Transverse colon (tissue), 4 donors: ENCODE measurements around the gene CEBPB. TPM values are rescaled to one million over a fixed set of nuclear protein-coding genes. Genes with fewer than 3 reads are reported as not detected.

Experiments used
- DNase-seq: peaks from one replicate; pipeline ENCODE4 v3.0.0-alpha.2; 2019
- H3K27ac ChIP-seq, 4 donors: fragments of 200-600 bp; sonication (generic); 2 replicates each; pipeline ENCODE4 v1.5.1; 2016 to 2018; ENCODE audit warnings: inconsistent platforms in 4 of 4
- H3K27me3 ChIP-seq: fragments of 200-600 bp; sonication (generic); 2 replicates; pipeline ENCODE4 v1.5.1; 2017; ENCODE audit warnings: inconsistent platforms
- H3K36me3 ChIP-seq, 4 donors: fragments of 200-600 bp; sonication (generic); 2 replicates each; pipeline ENCODE4 v1.5.1; 2017 to 2019; ENCODE audit warnings: inconsistent platforms in 4 of 4
- H3K4me1 ChIP-seq, 4 donors: fragments of 200-600 bp; sonication (generic); 2 replicates each; pipeline ENCODE4 v1.5.1; 2017 to 2020; ENCODE audit warnings: inconsistent platforms in 4 of 4
- H3K4me3 ChIP-seq, 4 donors: fragments of 200-600 bp; sonication (generic); 1 replicate in 1 of 4; 2 replicates in 3 of 4; pipeline versions ENCODE4 v1.5.1 to v1.6.1; 2017 to 2019; ENCODE audit warnings: inconsistent platforms in 4 of 4
- H3K9me3 ChIP-seq, 2 donors: fragments of 200-600 bp; sonication (generic); 2 replicates each; pipeline ENCODE4 v1.5.1; 2017 to 2019; ENCODE audit warnings: inconsistent platforms in 2 of 2
- CTCF ChIP-seq, 5 experiments: fragments of 200-600 bp in 3 of 5; fragments of 450-650 bp in 2 of 5; sonication (generic) in 3 of 5; IDR thresholded peaks; 1 replicate in 2 of 5; 2 replicates in 3 of 5; pipeline ENCODE4 v1.5.1; 2016 to 2017; ENCODE audit warnings: antibody characterized with exemption in 5 of 5, inconsistent platforms in 3 of 5, mild to moderate bottlenecking in 2 of 5, moderate library complexity in 1 of 5
- EP300 ChIP-seq: sonication (generic); formaldehyde crosslinking; IDR thresholded peaks from one replicate; pipeline ENCODE4 v1.6.1; 2017; ENCODE audit warnings: antibody characterized with exemption, low read depth
- POLR2A ChIP-seq: fragments of 450-650 bp; IDR thresholded peaks from one replicate; pipeline ENCODE4 v1.6.1; 2016; ENCODE audit warnings: antibody characterized with exemption, mild to moderate bottlenecking, moderate library complexity
- POLR2AphosphoS5 ChIP-seq, 3 donors: sonication (generic); formaldehyde crosslinking; IDR thresholded peaks; one replicate each; pipeline ENCODE4 v1.6.1; 2016; ENCODE audit warnings: antibody characterized with exemption in 3 of 3
- WGBS, 2 donors: methylation state at CpG; one replicate each; pipeline ENCODE4 v1.1.5; 2018; ENCODE audit warnings: low coverage in 1 of 2; 5-methylcytosine and 5-hydroxymethylcytosine counted together
- in situ Hi-C, 4 donors: fragments of 200-750 bp; cut with MboI; loops; one replicate each; pipeline versions ENCODE4 v1.15.0 to v1.15.1; 2017; ENCODE audit warnings: low sequenced_read_pairs in 3 of 4, low pct_ligation_motif_present in 1 of 4, low pct_unique_long_range_greater_than_20kb in 1 of 4
- intact Hi-C: fragments of 100-400 bp; cut with DNase I; formaldehyde crosslinking; loops from one replicate; pipeline ENCODE4 v1.15.1; 2023; ENCODE audit warnings: low total_unique reads
- total RNA-seq, 4 donors: library from RNA; depleted of rRNA; stranded (reverse); fragments of >200 nt; gene quantifications; one replicate each; pipeline ENCODE4 v1.1.0, GENCODE V29; 2016

CEBPB gene
- total RNA-seq, 4 donors from 2014 or later = 26.1 to 78.9 (median 57.1) TPM

- TF ChIP-seq EP300 (no peak), POLR2AphosphoS5 (IDR thresholded peaks at IDR 0.05) (no peak), CTCF (IDR thresholded peaks at IDR 0.05) (no peak), POLR2A (no peak)
- no peaks in the 10 kb centered on the region for H3K9me3 ChIP-seq
- in situ Hi-C loops (loop anchor here in 1 of 4 donors (25.0 kb wide), 1 partner anchor 127 kb away; no protein-coding TSS in a partner anchor), intact Hi-C loops (no loop called here)
- no peaks in the 10 kb centered on the region for H3K4me1 ChIP-seq
- H3K36me3 ChIP-seq = no peaks in the 10 kb centered on the region
- DNase-seq = no peak
- WGBS, 2 donors = 60 to 81% methylated on average over 2 to 6 of the region's 6 CpGs
- H3K4me3 ChIP-seq = no peak overlapping the region
- no peaks in the 10 kb centered on the region for H3K27me3 ChIP-seq
- H3K27ac ChIP-seq = no peak overlapping the region
These were observed 19.5 kb downstream of the CEBPB start for GRCh38 chr20:50210066-50210619.

GRCh38 chr20:50211091-50211490 lies 20.5 kb downstream of the CEBPB start:
- H3K27me3 ChIP-seq = no peaks in the 10 kb centered on the region
- TF ChIP-seq POLR2A (no peak), CTCF (IDR thresholded peaks at IDR 0.05) (no peak), EP300 (no peak)
- peaks cover 0 to 8% (median 5%) of the 10 kb centered on the region in 4 donors for H3K4me1 ChIP-seq
- no peaks in the 10 kb centered on the region for H3K36me3 ChIP-seq
- no peaks in the 10 kb centered on the region for H3K9me3 ChIP-seq
- WGBS, 2 donors = 78 to 89% methylated on average over 3 to 5 of the region's 5 CpGs
- intact Hi-C loops (no loop called here), in situ Hi-C loops (loop anchor here in 1 of 4 donors (25.0 kb wide), 1 partner anchor 126 kb away; no protein-coding TSS in a partner anchor)
- no peak overlapping the region for H3K27ac ChIP-seq
- H3K4me3 ChIP-seq = no peak overlapping the region
- DNase-seq = no peak

- intact Hi-C loops (no loop called here), in situ Hi-C loops (loop anchor here in 1 of 4 donors (25.0 kb wide), 1 partner anchor 124 kb away; no protein-coding TSS in a partner anchor)
- Histone ChIP-seq H3K36me3 (no peaks in the 10 kb centered on the region), H3K27me3 (no peaks in the 10 kb centered on the region), H3K9me3 (no peaks in the 10 kb centered on the region), H3K27ac (no peak overlapping the region), H3K4me1 (peaks cover 0 to 13% (median 8%) of the 10 kb centered on the region in 4 donors), H3K4me3 (no peak overlapping the region)
- DNase-seq = no peak
- 68% methylated on average over 7 of the region's 7 CpGs; no CpG with 5 or more reads in 1 of the 2 donors for WGBS, 2 donors
- TF ChIP-seq POLR2AphosphoS5 (IDR thresholded peaks at IDR 0.05) (no peak), CTCF (IDR thresholded peaks at IDR 0.05) (no peak), EP300 (no peak), POLR2A (no peak)
These were observed 23.0 kb downstream of the CEBPB start for GRCh38 chr20:50213531-50214106.

GRCh38 chr20:50214226-50215024 lies 23.8 kb downstream of the CEBPB start:
- peaks cover 0 to 13% (median 8%) of the 10 kb centered on the region in 4 donors for H3K4me1 ChIP-seq
- TF ChIP-seq CTCF (IDR thresholded peaks at IDR 0.05) = no peak
- no peak for DNase-seq
- no peak overlapping the region for H3K4me3 ChIP-seq
- H3K36me3 ChIP-seq = no peaks in the 10 kb centered on the region
- no peaks in the 10 kb centered on the region for H3K27me3 ChIP-seq
- no peak overlapping the region for H3K27ac ChIP-seq
- WGBS, 2 donors = 81 to 91% methylated on average over 5 to 9 of the region's 9 CpGs
- H3K9me3 ChIP-seq = no peaks in the 10 kb centered on the region
- in situ Hi-C loops = loop anchor here in 1 of 4 donors (25.0 kb wide), 1 partner anchor 123 kb away; no protein-coding TSS in a partner anchor
- intact Hi-C loops = no loop called here
